GM20000 (cell line): Measurements from ENCODE around the gene DUSP22.
A peak's percentile ranks its signal among the peaks of the same experiment; 100 is the strongest.

Source experiments
- DNase-seq: peaks from one replicate; pipeline ENCODE4 v3.0.0; 2012; ENCODE audit warnings: low spot score
- TF ChIP-seq, protein P1 (sequence below): IDR thresholded peaks from 2 replicates; pipeline ENCODE4 v1.5.1; 2012; ENCODE audit warnings: mild to moderate bottlenecking, control low read depth; ENCODE audit errors: extremely low read depth, missing control alignments

The DUSP22 gene

DNA sequence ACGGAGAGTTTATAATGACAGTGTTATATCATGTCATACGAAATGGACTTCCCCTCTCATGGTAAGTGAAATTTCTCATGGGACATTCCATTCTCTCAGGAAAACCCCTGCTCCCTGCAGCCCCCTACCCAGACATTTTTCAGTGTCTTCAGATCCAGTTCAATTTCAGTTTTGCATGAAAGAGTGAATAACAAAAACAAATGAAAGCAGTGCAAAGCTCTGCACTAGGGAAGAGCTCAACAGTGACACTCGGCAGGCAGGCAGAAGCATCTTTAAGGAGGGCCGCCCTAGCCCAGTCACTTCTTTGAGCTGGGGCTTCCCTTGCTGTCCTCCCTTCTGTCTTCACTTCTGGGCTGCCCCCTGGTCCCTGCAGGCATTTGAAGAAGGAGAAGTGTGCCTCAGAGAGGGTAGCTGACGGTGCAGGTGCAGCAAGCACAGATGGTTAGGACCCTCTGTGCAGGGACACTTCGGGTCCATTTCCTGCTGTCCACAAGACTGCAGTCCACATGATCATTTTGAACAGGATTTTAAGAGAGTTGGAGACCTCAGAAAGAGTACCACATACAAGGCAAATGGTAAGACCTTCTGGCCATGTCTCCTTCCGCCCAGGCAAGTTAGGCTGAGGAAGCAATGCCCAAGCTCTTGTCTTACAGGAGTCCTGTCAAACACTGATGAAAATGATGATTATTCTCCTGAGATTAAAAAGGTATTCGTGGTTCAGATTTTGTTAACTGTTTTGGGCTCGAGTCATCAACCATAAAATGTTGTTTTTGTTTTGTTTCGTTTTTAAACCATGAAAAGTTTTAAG lies 5.4 kb upstream of the DUSP22 start:
- TF ChIP-seq, protein P1, sequence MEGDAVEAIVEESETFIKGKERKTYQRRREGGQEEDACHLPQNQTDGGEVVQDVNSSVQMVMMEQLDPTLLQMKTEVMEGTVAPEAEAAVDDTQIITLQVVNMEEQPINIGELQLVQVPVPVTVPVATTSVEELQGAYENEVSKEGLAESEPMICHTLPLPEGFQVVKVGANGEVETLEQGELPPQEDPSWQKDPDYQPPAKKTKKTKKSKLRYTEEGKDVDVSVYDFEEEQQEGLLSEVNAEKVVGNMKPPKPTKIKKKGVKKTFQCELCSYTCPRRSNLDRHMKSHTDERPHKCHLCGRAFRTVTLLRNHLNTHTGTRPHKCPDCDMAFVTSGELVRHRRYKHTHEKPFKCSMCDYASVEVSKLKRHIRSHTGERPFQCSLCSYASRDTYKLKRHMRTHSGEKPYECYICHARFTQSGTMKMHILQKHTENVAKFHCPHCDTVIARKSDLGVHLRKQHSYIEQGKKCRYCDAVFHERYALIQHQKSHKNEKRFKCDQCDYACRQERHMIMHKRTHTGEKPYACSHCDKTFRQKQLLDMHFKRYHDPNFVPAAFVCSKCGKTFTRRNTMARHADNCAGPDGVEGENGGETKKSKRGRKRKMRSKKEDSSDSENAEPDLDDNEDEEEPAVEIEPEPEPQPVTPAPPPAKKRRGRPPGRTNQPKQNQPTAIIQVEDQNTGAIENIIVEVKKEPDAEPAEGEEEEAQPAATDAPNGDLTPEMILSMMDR: no peak
- DNase-seq: peak; percentile 53

DNA sequence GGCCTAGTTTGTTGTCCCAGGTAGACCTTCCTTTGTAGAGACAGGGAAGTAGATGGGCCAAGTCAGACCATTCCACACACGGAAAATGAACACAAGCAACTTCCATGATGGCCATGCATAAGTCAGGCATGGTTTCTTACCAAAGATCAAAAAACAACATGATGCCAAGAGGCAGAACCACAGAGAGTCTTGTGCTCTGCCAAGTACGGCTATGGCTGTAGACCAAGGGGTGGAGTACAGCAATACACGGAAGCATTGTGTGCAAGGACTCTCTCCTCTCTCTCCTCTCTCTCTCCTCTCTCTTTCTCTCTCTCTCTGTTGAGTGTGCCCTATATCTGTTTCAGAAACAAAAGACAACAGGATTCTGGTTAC lies 4.8 kb upstream of the DUSP22 start:
- no peak for DNase-seq
- TF ChIP-seq, protein P1: no peak

DNA sequence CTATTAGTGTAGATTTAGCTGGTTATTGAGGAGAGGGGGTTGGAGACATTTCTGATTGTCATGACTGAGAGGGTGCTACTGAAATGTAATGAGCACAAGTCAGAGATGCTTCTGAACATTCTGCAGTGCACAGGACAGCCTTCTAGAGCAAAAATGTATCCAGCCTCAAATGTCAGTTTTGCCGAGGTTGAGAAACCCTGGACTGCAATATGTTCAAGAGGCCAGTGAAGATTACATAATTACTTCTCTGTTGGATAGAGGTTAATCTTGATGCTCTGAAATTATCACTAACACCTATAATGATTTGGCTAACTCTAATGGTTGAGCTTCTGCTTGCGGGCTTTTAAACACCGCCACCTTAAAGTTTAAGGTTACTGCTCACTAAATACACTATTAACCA lies 3.4 kb upstream of the DUSP22 start:
- TF ChIP-seq, protein P1: no peak
- DNase-seq: no peak

DNA sequence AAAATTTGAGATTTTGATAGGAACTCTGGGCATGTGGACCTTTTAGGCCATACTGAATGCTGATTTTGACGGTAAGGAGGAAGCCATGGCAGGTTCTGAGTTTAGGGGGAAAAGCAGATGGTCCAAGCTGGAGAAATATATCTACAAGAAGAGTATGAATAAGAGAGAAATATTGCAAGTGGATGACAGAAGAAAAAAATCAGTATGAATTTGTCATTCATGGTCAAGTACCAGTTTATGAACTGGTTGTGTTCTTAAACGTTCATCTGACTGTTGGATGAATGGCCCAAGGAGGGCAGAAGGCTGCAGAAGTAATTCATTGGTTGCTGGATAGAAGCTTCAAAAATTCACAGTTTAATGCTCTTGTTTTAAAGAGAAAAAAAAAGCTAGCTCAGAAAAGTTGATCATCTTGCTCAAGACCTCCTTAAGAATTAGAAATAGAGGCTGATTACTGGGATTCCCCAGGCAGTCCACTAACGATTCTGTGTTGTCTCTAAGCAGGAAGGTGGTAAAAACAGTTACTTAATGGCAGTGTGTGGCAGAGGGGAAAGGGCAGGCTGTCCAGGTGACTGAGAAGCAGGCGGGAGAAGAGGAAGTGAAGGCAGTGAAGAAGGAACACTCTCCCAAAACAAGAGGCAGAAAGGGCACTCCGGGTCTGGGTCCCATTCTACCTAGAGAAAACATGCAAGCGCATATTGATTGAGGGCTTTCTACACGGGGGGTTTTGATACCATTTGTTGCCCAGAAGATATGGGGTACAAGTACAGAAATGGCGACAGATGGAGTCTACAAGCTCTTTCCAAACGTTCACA lies 2.0 kb upstream of the DUSP22 start:
- TF ChIP-seq, protein P1: no peak
- DNase-seq: no peak

DNA sequence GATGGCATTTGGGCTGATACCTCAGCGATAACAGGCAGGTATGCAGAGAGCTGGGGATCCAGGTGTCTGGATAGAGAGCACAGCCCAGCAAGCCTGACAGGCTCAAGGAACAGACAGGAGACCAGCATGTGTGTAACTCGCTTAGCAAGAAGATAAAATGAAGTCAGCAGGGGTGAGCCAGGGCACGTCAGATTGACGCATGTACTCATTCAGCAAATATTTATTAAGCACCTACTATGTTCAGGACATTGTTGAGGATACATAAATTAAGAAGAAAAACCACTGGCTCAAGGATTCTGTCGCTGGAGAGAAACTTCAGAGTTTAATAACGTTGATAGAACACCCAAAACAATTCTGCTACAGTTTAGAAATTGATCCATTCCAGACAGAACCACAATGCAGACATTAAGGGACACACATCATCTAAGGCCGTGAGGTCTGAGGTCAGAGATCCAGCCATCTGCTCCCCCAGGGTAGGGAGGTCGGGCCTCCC lies 1.0 kb upstream of the DUSP22 start:
- DNase-seq: peak; percentile 59
- TF ChIP-seq, protein P1: no peak

DNA sequence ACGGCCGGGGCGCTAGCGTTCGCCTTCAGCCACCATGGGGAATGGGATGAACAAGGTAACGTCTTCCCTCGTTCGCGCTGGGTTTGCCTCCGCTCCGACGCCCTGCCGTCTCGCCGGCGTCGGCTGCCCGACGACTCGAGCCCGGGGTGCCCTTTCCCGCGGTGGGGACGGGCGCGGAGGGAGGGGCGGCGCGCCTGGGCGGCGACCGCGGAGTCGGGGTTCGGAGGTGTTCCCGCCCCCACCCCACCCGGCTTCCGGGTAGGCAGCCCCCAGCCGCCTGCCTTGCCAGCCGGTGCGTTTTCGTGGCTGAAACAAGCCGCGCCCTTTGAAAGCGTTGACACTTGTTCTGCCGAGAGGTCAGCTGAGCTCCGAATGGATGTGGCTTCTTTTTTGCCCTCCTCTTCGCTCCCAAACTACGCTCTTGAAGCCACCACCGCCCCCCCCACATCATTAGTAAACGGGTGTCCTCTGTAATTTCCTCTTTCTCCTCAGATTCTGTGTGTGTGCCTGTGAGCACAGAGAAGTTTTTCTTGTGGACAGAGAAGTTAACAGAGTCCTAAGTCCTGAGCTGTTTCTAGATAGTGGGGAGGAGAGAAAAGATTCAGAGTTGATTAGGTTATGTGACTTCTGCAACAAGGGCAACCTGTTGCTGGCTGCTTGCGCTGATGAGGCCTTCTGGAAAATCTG lies 362 bp downstream of the DUSP22 start:
- TF ChIP-seq, protein P1: no peak
- DNase-seq: peak; percentile 93
